ENCODE data around the gene CFL1. TPM values are rescaled to one million over a fixed set of nuclear protein-coding genes. Genes with fewer than 3 reads are reported as not detected.

The CFL1 gene
- total RNA-seq, 1 donor from 2014 or later, result 288 TPM

GRCh38 chr11:65862191-65862735 is 4.3 kb upstream of the CFL1 start:
- DNase-seq, result no peak
- ATAC-seq (ENCODE audit: poor library complexity), result no peak
- intact Hi-C loops (cut with DNase I), result no loop called here

GRCh38 chr11:65861533-65862183 is 3.7 kb upstream of the CFL1 start:
- DNase-seq, result no peak
- intact Hi-C loops (cut with DNase I), result no loop called here

GRCh38 chr11:65861165-65861505 is 3.2 kb upstream of the CFL1 start:
- no peak for ATAC-seq (ENCODE audit: poor library complexity)
- intact Hi-C loops (cut with DNase I), result no loop called here
- no peak for DNase-seq

More at GRCh38 chr11:65861533-65862183, 3.7 kb upstream of the CFL1 start:
- no peak for ATAC-seq (ENCODE audit: poor library complexity)

GRCh38 chr11:65860278-65861164 is 2.5 kb upstream of the CFL1 start, which contains the start of gene MUS81:
Gene MUS81, plus strand, starts transcription at chr11:65860433. Its CDS starts 321 bp downstream, at chr11:65860754.
- DNase-seq (peak; percentile 99), ATAC-seq (ENCODE audit: poor library complexity) (peak; percentile 76)
- intact Hi-C loops (cut with DNase I), result no loop called here

GRCh38 chr11:65859812-65860277 is 1.9 kb upstream of the CFL1 start:
- no peak for DNase-seq
- intact Hi-C loops (cut with DNase I), result loop anchor here (2.0 kb wide), 1 partner anchor 29 kb away; the partner anchor contains the start of gene FIBP

GRCh38 chr11:65859095-65859811 is 1.3 kb upstream of the CFL1 start:
- ATAC-seq (ENCODE audit: poor library complexity) (peak; percentile 78), DNase-seq (peak; percentile 100)
- intact Hi-C loops (cut with DNase I), result loop anchor here (2.0 kb wide), 1 partner anchor 30 kb away; the partner anchor contains the start of gene FIBP

More at GRCh38 chr11:65859812-65860277, 1.9 kb upstream of the CFL1 start:
- no peak for ATAC-seq (ENCODE audit: poor library complexity)

- DNase-seq (no peak), ATAC-seq (ENCODE audit: poor library complexity) (no peak)
- intact Hi-C loops (cut with DNase I), result loop anchor here (2.0 kb wide), 1 partner anchor 30 kb away; the partner anchor contains the start of gene FIBP
Measured at GRCh38 chr11:65858681-65859087, 704 bp upstream of the CFL1 start.

- no peak for ATAC-seq (ENCODE audit: poor library complexity)
- intact Hi-C loops (cut with DNase I), result no loop called here
- peak; percentile 69 for DNase-seq
Measured at GRCh38 chr11:65857500-65857852, 504 bp downstream of the CFL1 start.

GRCh38 chr11:65856689-65857499 is 1.1 kb downstream of the CFL1 start:
- DNase-seq (peak; percentile 92), ATAC-seq (ENCODE audit: poor library complexity) (peak; percentile 32)
- intact Hi-C loops (cut with DNase I), result no loop called here

- intact Hi-C loops (cut with DNase I), result no loop called here
- ATAC-seq (ENCODE audit: poor library complexity) (no peak), DNase-seq (no peak)
Measured at GRCh38 chr11:65855927-65856363, 2.0 kb downstream of the CFL1 start.

GRCh38 chr11:65854852-65855837 is 2.8 kb downstream of the CFL1 start:
- intact Hi-C loops (cut with DNase I), result no loop called here
- DNase-seq (no peak), ATAC-seq (ENCODE audit: poor library complexity) (no peak)

GRCh38 chr11:65854161-65854592 is 3.8 kb downstream of the CFL1 start:
- DNase-seq (no peak), ATAC-seq (ENCODE audit: poor library complexity) (no peak)
- intact Hi-C loops (cut with DNase I), result no loop called here

- DNase-seq (no peak), ATAC-seq (ENCODE audit: poor library complexity) (no peak)
- intact Hi-C loops (cut with DNase I), result no loop called here
Measured at GRCh38 chr11:65853246-65853979, 4.6 kb downstream of the CFL1 start.

GRCh38 chr11:65852508-65853245 is 5.3 kb downstream of the CFL1 start:
- intact Hi-C loops (cut with DNase I), result no loop called here
- ATAC-seq (ENCODE audit: poor library complexity) (no peak), DNase-seq (no peak)

- ATAC-seq (ENCODE audit: poor library complexity), result no peak
- intact Hi-C loops (cut with DNase I), result no loop called here
Measured at GRCh38 chr11:65851811-65852507, 6.0 kb downstream of the CFL1 start.

More at GRCh38 chr11:65851811-65852507, 6.0 kb downstream of the CFL1 start:
- no peak for DNase-seq
